ENCODE data around the gene ANKRD34B. TPM values are rescaled to one million over a fixed set of nuclear protein-coding genes. Genes with fewer than 3 reads are reported as not detected.

The ANKRD34B gene
- total RNA-seq: not detected in 2 replicates

DNA sequence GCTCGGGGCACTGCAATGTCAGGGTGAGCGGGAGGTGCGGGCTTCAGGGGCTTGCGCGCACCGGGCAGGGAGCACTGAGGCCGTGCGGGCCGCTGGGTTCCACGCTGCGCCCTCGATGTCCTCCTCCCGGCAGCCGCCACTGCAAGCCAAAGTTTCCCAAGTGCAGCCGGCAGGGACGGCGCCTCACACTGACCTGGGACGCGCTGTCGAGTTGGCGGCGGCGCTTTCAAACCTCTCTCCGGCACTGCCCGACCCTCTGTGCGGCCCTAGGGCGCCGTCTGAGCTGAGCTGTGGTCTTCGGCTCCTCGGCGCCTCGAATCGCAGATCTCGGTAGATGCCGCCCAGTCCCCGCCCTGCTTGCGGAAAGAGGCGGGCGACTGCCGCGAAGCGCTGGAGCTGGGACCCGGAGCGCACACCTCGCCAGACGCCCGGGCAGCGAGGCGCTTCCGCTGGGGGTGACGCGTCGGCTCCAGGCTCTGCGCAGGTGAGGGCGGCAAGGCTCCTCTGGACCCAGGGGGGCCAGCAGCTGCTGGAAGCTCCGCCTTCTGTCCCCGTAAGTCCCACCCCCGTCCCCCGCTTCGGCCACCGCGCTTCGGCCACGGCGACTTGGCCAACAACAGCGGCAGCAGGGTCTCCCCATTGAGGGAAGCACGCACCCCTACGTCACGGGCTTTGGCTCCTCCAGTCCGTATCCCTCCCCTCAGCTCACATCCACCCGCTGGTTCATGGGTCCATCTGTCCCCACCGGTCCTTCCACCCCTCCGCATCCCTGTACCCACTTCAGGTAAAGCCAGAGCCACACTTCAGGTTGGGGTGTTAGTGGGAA, at the start of gene ANKRD34B:
TSS of gene ANKRD34B (minus strand) at position 320 of the 826 bp plus-strand sequence. CDS start 10,261 bp downstream, outside the sequence.
- TF ChIP-seq, protein P1, sequence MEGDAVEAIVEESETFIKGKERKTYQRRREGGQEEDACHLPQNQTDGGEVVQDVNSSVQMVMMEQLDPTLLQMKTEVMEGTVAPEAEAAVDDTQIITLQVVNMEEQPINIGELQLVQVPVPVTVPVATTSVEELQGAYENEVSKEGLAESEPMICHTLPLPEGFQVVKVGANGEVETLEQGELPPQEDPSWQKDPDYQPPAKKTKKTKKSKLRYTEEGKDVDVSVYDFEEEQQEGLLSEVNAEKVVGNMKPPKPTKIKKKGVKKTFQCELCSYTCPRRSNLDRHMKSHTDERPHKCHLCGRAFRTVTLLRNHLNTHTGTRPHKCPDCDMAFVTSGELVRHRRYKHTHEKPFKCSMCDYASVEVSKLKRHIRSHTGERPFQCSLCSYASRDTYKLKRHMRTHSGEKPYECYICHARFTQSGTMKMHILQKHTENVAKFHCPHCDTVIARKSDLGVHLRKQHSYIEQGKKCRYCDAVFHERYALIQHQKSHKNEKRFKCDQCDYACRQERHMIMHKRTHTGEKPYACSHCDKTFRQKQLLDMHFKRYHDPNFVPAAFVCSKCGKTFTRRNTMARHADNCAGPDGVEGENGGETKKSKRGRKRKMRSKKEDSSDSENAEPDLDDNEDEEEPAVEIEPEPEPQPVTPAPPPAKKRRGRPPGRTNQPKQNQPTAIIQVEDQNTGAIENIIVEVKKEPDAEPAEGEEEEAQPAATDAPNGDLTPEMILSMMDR (IDR thresholded peaks at IDR 0.05; ENCODE audit: insufficient read depth, low read depth, low read length): no peak
- peak; percentile 2 for DNase-seq (ENCODE audit: low read depth)

DNA sequence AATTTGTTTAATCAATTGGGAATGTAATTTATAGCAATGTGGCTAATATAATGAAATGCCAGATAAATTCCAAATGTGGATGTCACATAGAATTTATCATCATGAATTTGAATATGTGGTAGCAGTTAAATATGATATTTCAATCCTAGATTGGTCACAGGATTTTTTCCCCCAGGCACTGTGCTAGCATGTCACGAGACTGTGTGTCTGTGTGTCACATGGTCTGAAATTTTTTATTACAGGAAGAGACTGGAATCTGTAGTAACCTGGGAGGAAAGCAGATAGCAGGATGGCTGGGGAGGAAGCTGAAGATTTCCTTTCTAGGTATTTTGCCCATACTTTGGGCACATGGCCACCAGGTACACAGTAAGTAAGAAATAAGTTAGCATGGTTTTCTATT, 49.0 kb upstream of the ANKRD34B start:
- no peak overlapping the region for H3K4me3 ChIP-seq (ENCODE audit: low read depth, low read length)
- DNase-seq (ENCODE audit: low read depth): no peak
- TF ChIP-seq, protein P1 (IDR thresholded peaks at IDR 0.05; ENCODE audit: insufficient read depth, low read depth, low read length): no peak

More for the DNA sequence above, at the start of gene ANKRD34B:
- H3K4me3 ChIP-seq (ENCODE audit: low read depth, low read length): peak within 1 kb of the TSS; percentile 43

DNA sequence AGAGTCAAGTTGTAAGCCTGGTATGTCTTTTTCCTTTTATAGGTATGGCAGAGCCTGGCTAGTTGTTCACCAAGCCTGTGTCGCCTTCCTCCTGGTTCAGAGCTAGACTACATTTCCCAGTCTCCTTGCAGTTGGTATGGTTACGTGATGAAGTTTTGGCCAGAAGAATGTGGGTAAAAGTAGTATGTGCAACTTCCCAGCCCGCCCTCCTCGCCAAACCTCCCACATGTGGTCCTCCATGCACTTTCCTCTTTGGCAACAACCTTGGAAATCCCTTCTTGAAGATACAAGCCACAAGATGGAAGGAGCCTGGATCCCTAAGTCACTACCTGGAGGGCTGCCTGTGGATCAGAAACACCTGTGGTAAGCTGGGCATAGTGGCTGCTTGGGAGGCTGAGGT, 48.4 kb upstream of the ANKRD34B start:
- no peak for DNase-seq (ENCODE audit: low read depth)
- H3K4me3 ChIP-seq (ENCODE audit: low read depth, low read length): no peak overlapping the region
- TF ChIP-seq, protein P1 (IDR thresholded peaks at IDR 0.05; ENCODE audit: insufficient read depth, low read depth, low read length): no peak

DNA sequence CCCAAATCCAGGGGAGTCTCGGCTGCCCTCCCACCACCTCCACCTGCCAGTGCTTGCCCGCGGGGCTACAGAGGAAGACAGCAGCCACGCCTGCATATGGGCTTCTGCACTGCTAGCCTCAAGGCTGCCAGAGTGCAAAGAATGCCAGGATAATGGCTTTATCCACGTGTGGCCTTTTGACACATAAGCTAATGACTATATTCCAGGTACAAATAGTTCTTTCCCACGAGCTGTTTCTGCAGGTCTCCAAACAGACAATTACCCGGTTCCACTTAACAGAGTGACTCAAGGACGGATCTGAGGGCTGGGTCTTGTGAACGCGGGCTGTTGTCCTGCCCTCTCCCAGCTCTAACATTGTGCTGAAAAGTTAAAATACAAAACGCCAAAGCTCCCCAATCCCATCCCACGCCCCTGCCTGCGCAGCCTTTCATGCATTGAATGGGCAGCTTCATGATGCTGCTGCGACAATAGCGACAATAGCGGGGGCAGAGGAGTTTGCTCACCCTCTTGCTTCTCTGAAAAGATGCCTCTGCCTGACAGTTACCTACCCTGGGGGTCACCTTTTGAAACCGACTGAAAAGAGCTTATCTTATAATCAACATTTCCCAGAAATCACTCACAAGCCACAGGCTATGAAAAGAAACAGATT, 45.3 kb upstream of the ANKRD34B start:
- DNase-seq (ENCODE audit: low read depth): no peak
- TF ChIP-seq, protein P1 (IDR thresholded peaks at IDR 0.05; ENCODE audit: insufficient read depth, low read depth, low read length): no peak
- no peak overlapping the region for H3K4me3 ChIP-seq (ENCODE audit: low read depth, low read length)

DNA sequence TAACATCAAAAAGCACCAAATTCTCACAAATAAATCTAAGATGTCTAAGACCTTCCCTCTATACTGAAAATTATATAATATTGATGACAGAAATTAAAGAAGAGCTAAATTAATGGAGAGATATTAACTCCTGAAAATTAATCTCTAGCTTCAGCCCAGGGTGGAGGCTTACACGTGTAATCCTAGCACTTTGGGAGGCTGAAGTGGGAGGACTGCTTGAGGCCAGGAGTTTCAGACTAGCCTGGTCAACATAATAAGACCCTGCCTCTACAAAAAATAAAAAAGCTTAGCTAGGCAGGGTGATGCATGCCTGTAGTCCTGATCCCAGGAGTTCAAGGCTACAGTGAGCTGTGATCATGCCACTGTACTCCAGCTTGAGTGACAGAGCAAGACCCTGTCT, 39.6 kb upstream of the ANKRD34B start:
- TF ChIP-seq, protein P1 (IDR thresholded peaks at IDR 0.05; ENCODE audit: insufficient read depth, low read depth, low read length): no peak
- no peak for DNase-seq (ENCODE audit: low read depth)

DNA sequence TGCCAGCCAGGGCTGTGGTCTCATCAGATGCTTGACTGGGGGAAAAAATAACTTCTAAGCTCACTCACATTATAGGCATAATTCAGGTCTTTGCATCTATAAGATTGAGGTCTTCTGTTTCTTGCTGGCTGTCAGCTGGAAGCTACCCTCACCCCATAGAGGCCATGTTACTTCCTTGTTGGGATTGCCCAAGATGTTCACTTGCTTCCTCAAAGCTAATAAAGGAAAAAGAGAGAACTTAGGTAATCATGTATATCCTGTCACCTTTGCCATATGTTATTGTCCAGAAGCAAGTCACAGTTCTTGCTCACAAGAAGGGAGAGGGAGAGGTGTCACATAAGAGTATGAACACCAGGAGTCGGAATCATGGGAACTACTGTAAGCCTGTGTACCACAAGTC, 38.7 kb upstream of the ANKRD34B start:
- H3K4me3 ChIP-seq (ENCODE audit: low read depth, low read length): no peak overlapping the region
- DNase-seq (ENCODE audit: low read depth): no peak
- TF ChIP-seq, protein P1 (IDR thresholded peaks at IDR 0.05; ENCODE audit: insufficient read depth, low read depth, low read length): no peak

More for the DNA sequence above, 39.6 kb upstream of the ANKRD34B start:
- H3K4me3 ChIP-seq (ENCODE audit: low read depth, low read length): no peak overlapping the region
